Hippocampal formation (tissue), 2 donors: ENCODE data around the gene SLC5A3.

Source experiments
- DNase-seq, 2 donors: peaks; one replicate each; lab custom pipeline; 2025; lab: John Stamatoyannopoulos, UW

SLC5A3 gene

DNA sequence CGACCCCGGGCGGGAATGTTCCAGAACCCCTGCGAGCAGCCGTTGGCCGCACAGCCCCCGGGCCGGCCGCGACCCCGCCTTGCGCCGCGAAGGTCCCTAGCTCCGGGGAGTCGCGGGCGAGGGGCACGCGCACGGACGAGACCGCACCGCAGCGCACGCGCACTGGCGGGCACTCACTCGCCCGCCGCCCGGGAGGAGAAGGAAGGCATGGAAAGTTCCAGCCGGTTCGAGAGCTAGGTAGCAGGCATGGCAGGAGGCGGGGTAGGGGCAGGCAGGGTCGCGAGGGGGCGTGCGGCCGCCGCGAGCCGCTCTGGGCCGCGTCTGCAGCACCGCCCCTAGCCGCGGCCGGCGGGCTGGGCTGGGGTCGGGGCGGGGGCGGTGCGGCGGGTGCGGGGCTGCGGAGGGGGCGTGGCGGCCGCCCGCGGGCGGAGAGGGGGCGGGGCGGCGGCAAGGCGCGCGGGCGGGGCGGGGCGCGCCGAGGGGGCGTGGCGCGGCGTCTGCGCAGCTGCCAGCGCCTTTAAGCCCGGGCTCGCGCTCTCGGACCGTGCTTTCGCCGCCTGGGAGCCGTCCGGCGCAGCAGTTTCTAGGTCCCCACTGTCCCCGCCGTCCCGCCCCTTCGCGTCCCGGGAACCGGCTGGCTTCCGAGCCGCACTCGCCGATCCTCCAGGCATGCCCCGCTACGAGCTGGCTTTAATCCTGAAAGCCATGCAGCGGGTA lies at the start of gene SLC5A3, which contains the start of gene MRPS6:
Gene SLC5A3, plus strand, starts transcription at position 547 of the 717 bp plus-strand sequence. CDS start 21,621 bp downstream, outside the sequence.
Gene MRPS6, plus strand, starts transcription at position 547 of the 717 bp plus-strand sequence. Its CDS starts 123 bp downstream, at position 670.
- DNase-seq: peak; percentile 55 to 82

DNA sequence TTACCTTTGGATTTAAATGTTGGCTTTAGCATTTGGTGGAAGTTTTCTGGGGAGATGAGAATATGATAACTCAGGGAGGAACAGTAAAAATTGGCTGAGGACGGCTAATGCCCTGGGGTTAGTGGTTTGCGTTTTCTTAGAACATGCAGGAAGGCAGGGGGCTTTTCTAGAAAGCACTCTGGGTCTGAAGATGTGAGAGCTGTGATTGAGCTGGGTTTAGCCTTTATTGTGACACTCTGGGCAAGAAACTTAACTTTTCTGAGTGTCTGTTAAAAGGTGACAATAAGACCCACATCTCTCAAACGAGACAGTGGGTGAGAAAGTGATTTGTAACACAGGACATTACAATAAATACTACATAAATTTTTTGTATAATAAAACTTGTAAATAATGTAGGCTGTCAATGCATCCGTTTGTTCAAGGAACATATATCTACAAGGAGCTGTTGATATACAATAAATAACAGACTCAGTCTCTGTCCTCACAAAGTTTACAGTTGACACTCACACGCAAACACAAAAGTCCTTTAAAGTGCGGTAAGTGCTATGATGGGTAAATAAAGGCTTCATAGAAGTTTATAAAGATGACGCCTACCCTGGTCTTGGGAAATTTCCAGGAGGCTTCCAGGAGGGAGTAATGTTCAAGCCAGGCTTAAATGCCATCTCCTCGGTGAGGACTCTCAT lies 49.5 kb upstream of the SLC5A3 start:
- no peak for DNase-seq

DNA sequence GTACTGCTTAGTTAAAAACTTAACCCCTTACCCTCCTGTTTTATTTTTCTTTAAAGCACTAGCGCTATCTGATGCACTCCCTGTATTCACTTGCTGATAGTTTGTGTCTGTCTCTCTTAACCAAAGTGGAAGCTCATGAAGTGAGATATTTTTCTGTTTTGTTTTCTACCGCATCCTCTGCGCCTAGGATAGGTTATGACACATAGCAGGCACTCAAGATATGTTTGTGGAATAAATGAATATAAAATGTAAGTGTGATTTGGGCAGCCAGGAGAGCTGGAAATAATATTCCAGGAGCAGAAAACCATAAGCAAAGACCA lies 49.0 kb upstream of the SLC5A3 start:
- no peak for DNase-seq

DNA sequence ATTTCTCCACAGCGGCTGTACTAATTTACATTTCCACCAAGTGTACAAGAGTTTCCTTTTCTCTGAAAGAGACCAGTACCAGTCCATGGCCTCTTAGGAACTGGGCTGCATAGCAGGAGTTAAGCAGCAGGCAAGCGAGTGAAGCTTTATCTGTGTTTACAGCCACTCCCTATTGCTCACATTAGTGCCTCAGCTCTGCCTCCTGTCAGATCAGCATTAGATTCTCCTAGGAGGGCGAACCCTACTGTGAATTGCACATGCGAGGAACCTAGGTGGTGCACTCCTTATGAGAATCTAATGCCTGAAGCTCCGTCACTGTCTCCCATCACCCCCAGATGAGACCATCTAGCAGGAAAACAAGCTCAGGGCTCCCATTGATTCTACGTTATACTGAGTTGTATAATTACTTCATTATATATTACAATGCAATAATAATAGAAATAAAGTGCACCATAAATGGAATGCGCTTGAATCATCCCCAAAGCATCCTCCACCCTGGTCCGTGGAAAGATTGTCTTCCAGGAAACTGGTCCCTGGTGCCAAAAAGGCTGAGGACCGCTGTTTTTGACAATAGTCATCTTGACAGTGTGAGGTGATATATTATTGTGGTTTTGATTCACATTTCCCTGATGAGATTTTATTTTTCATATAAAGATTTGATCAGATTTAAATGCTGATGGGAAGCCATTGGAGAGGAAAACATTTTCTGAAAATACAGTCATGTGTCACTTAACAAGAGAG lies 45.5 kb upstream of the SLC5A3 start:
- no peak for DNase-seq

DNA sequence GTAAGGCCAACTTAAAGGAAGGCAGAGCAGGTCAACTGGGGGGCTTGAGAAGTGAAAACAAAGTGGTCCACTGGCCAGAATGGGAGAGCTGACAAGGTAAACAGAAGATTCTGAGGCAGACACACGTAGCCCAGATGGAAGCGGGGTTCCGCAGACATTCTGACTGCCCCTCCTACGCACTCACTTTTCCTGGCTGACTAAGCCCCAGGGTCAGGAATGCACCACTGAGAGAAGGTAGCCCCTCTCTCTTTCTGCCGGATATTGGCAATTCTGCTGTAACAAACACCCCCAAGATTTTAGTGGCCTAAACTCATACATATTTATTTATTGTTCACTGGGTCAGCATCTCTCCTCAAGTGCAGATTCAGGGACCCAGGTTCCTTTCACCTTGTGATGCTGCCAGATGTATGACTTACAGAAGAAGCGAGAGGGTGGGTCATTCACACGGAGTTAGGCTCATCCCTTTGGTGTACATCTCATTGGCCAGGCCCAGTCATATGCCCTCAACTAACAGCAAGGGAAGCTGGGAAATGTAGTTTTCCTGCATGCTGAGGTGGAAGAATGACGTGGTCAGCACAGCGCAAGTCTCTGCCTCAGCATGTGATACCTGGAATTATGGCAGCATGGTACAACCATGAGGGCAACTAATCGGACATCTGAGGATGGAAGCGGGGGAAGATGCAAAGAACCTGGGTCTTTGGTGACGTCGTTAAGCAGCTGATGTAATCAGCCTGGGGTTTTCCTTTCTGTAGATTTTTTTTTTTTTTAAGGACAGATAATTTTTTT lies 43.4 kb upstream of the SLC5A3 start:
- no peak for DNase-seq

DNA sequence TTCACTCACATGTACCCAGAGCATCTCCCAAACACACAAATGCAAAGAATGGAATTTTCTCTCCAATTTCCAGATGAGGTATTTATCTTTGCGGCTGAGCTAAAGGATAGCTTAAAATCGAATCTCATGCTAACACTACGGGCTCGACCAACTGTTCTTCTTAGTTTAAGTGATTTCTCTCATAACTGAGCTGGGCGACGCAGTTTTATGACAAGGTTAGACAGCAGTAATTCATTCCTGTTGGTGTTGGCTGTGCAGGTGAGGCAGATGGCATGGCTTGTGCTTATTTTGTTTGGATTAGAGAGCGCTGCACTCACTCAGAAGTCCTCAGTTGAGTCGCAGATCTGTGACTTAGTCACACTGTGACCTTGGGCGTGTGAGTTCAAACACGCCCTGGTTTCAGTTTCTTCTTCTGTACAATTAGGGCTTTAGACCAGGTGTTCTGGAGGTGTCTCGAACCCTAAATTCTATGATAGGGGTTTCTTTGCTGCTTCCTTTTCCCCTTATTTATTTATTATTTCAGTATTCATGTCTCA lies 41.5 kb upstream of the SLC5A3 start:
- DNase-seq: no peak

DNA sequence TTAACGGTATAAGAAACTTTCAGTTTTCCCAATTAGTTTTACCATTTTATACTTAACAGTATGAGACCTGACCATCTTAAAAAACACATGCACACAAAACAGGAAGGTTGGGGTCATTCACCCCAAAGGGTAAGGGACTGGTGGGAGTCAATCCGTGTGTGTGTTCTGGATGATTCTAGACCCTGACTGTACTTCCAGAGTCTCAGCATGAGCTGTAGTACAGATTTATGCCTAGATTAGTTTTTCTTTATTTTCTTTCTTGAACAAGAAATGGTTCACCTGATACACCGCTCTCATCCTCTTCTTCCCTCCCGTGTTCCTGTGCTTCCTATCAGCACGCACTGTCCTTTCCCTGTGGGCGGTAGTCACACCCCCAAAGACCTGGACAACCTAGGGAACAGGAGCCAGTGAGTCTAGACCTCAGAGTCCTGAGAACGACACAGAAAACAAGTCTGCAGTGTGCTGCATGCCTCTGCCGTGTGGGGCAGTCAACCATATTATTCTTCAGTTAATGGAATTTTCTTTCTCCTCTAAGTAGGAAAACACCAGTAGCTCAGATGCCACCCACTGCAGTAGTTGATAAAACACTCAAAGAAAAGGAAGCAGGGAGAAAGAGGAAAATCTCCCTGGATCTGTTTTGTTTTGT lies 38.9 kb upstream of the SLC5A3 start:
- no peak for DNase-seq

DNA sequence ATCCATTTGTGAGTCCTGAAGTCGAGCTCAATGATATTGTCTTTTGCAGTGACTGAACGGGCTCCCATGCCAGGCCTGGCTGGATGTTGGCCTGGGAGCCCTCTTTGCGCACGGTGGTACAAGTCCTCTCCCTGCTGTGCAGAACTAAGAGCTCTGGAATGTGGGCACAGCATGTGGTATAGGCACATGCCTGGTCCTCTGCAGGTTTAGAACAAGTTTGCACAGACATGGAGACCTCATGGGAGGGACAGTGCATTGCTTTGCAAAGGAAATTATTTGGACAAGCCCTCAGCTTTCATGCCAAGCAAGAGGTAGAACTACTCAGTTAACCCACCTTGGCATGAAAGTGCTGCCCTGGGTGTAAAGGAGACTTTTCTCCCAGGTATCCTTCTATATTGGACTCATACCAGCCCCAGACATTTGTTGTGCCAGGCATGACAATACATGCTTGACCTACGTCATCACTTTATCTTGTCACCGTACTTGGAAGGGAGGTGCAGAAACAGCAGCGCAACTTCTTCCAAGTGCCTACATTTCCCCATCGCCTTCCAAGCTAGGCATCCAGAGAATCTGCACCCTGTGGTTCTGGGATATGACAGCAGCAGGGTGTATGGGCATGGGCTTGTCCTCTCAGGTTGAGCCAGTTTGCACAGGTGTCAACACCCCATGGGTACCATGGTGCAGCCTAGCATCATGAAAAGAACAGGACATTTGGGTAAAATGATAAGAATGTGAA lies 37.6 kb upstream of the SLC5A3 start:
- DNase-seq: no peak

DNA sequence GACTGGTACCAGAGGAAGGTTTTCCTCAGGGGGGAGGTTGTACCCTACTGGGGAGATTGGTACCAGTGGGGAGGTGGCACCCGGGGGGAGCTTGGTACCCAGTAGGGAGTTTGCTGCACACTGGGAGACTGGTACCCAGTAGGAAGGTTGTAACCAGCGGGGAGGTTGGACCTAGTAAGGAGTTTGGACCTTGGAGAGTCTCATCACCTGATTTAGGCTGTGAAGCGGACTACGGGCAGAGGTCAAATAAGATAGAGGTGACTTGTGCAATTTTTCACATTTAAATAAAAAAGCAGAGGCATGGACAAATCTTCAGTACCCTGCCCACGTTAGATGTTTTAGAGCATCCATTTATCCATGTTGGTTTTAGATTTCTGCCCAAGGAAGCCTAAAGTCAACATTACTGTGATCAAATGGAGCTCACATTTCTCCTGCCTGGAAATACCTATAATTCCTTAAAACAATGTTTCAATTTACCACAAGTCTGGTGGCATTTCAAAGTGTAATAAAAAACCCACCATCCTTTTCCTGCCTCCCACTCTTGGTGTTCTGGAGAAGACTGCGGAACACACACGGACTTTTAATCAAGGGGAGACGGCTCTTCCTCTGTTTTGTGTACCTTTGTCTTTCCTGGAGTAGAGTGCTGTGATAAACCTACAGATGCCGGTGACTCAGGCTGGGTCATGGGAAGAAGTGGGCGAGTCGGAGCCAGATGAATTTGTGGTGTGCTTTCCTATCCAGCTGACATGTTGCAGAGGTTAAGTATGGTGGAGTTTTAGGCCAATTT lies 36.2 kb upstream of the SLC5A3 start:
- DNase-seq: no peak

DNA sequence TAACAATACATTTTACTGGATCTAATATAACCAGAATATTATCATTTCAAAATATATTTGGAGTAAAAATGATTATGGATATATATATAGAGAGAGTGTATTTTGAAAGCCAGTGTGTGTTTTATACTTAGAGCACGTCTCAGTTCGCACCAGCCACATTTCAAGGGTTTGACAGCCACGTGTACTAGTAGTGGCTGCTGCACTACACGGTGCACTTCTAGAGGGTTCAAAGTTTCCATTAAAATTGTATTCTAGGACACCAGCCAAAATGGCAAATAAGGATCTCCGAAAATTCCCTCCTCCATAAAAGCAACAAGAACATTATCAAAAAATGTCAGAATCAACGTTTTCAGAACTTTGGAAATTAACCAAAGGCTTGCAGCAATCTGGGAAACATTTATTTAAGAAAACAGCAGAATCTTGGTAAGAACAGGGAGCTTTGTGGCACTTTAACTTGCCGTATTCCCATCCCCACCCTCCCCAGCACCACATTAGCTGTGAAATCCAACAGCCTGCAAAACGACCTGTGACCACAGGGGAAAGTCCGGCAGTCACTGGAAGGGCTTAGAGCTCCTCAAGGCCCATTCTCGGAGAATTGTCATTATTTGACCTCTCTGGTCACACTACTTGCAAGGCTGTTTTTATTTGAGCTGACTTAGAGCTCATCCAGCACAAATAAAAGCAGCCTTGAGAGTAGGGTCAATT lies 33.5 kb upstream of the SLC5A3 start:
- DNase-seq: no peak

DNA sequence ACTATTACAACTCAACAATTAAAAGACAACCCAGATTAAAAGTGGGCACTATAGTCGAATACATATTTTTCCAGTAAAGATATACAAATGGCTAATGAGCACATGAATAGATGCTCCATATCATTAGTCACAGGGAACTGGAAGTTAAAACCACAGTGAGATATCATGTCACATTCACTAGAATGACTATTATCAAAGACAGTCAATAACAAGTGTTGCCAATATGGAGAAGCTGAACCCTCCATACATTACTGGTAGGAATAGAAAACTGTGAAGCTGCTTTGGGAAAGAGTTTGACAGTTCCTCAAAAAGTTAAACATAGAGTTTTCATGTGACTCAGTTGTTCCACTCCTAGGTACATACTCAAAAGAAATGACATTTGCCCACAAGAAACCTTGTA lies 30.6 kb upstream of the SLC5A3 start:
- no peak for DNase-seq

DNA sequence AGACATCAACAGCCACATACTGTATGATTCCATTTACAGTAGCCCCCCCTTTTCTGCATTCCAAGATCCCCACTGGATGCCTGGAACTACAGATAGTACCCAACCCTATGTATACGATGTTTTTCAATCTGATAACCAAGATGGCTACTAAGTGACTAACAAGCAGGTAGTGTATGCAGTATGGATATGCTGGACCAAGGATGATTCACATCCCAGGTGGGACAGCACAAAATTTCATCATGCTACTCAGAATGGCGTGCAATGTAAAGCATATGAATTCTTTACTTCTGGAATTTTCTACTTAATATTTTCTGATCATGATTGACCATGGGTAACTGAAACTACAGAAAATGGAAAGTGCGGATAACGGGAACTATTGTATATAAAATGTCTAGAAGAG lies 30.0 kb upstream of the SLC5A3 start:
- DNase-seq: no peak

DNA sequence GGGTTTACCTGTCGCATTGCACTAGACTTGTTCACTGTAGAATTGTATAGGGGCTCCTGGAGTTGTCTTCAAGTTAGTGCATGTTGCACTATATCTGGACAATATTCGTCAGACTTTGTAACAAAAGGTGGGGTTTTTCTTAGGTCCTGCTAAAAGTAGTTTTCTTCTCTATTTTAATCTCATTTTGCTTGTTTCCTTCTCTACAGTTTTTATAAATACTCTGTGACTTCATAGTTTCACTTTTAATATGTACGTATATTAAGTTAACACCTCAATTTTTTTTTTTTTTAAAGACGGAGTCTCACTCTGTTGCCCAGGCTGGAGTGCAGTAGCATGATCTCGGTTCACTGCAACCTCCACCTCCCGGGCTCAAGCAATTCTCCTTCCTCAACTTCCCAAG lies 26.5 kb upstream of the SLC5A3 start:
- DNase-seq: no peak

DNA sequence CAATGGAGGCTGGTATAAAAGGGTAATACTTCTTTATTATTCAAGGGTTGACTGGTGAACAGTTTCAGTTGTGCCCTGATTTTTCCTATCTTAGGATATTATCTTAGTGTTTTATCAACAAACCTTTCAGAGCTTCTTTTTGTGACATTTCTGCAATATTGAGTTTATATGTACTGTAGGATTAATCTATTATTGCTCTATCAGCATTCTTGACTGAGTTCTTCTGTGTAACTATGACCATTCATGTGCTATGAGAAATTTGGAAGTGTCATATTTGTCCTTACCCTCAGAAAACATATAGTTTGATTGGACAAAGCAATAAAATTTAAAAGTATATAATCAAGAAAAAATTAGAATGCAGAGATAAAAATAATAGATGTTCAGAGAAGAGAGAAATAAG lies 25.5 kb upstream of the SLC5A3 start:
- no peak for DNase-seq

DNA sequence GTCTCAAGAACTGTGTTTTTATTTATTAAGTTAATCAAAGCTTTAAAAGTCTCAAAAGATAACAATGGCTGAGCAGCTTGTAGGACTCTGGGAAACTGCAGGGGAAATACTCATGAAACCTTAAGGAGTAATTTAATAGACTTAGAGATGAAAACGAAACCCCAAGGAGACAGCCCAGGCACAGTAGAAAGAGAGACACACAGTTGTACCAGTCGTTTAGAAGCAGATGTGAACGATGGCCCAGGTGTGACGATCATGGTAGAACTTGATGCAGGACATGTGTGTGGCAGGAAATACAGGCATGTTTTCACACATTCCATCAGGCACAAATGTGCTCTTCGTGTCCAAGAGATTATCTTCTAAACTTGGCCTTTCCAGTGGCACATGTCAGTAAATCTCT lies 21.2 kb upstream of the SLC5A3 start:
- no peak for DNase-seq

DNA sequence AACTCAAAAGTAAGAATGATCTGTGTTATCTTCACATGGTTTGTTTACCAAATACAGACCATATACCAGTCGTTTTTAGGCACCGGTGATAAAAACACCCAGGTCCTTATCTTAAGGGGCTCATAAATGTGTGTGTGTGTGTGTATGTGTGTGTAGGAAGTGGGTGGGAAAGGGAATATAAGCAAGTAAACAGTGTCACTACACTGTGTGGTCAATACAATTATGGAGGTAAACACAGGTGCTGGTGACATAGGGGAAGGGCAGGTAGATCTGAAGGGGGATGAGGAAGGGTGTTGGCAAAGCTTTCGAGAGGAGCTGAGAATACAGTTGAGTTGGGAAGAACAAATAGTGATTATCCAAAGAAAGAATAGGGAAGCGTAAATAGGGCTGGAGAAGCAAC lies 19.1 kb upstream of the SLC5A3 start:
- DNase-seq: no peak

DNA sequence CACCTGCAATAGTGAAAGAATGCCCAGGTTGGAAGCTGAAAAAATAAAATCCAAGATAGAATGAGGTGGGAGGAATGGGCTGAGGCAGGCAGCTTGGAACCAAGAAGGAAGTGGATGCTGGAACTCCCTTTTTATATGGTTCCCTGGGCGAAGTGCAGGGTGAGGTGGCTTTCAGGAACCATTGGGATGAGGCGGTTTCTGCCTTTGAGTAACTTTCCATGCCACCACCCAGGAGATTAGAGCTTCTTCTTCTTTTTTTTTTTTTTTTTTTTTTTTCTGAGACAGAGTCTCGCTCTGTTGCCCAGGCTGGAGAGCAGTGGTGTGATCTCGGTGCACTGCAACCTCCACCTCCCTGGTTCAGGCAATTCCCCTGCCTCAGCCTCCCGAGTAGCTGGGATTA lies 17.8 kb upstream of the SLC5A3 start:
- DNase-seq: no peak

DNA sequence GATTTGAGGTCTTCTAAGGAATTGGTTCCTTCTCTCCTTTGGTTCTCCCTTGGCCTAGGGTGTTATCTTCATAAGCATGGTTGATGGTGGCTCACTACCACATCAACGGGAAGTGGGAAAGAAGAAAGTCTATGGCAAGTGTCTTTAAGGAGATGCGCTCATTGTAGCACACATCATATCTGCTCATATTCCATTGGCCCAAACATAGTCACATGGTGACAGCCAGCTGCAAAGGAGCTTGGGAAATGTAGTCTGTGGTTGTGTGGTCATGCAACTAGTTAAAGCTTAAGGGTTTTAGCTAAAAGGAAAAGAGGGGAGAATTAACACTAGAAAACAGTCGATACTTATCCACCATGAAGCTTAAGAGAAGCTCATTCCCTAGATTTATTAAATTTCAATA lies 11.4 kb upstream of the SLC5A3 start:
- no peak for DNase-seq

DNA sequence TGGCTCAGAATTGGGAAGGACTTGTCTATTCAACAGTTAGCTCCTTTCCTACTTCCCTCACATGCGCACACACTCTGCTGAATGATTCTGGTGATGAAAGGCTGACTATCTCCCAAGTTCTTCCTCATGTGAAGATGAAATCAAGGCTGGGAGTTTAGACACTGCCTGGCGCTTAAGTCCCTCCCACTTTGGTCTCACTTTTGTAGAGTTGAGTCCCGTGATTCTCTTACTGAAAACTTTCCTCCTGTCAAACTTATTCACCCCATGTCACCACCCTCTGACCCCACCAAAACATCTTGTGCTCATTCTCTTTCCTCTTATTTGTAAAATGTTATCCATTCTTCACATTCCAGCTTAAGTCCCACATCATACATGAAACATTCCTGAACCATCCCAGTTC lies 8.4 kb upstream of the SLC5A3 start:
- DNase-seq: no peak
